PFSK-1 (cell line): ENCODE measurements around the gene HDAC4.

Experiments used
- FOXP2 ChIP-seq: optimal IDR thresholded peaks from 2 replicates; pipeline ENCODE3; 2011; ENCODE audit warnings: borderline replicate concordance, control low read depth, inconsistent platforms; ENCODE audit not compliant: insufficient read depth; ENCODE audit errors: extremely low read length, extremely low read depth
- POLR2AphosphoS5 ChIP-seq: IDR thresholded peaks from 2 replicates; pipeline ENCODE4 v1.6.1; 2012; ENCODE audit warnings: low read depth, mild to moderate bottlenecking, control low read depth, low read length, moderate library complexity
- REST ChIP-seq, 2 experiments: IDR thresholded peaks; 2 replicates each; pipeline versions ENCODE4 v1.6.1 to v1.8.0; 2011 to 2012; ENCODE audit warnings: low read depth in 2 of 2, low read length in 2 of 2, control low read depth in 1 of 2, inconsistent platforms in 1 of 2, mild to moderate bottlenecking in 1 of 2, moderate library complexity in 1 of 2; ENCODE audit not compliant: insufficient read depth in 1 of 2
- SIN3A ChIP-seq: IDR thresholded peaks from 2 replicates; pipeline ENCODE4 v1.6.1; 2012; ENCODE audit warnings: mild to moderate bottlenecking, low read length, moderate library complexity, borderline replicate concordance; ENCODE audit not compliant: insufficient read depth
- TAF1 ChIP-seq: IDR thresholded peaks from 2 replicates; pipeline ENCODE4 v1.6.1; 2012; ENCODE audit warnings: low read length, control low read depth, borderline replicate concordance; ENCODE audit not compliant: insufficient read depth

HDAC4 gene

GRCh38 chr2:239268549-239268948 is 132.3 kb downstream of the HDAC4 start:
- TF ChIP-seq REST (IDR thresholded peaks at IDR 0.05; ENCODE audit: insufficient read depth in 1 of 2, low read depth in 2 of 2, low read length in 2 of 2) (no peak), FOXP2 (no peak), POLR2AphosphoS5 (no peak), TAF1 (no peak), SIN3A (no peak)

DNA sequence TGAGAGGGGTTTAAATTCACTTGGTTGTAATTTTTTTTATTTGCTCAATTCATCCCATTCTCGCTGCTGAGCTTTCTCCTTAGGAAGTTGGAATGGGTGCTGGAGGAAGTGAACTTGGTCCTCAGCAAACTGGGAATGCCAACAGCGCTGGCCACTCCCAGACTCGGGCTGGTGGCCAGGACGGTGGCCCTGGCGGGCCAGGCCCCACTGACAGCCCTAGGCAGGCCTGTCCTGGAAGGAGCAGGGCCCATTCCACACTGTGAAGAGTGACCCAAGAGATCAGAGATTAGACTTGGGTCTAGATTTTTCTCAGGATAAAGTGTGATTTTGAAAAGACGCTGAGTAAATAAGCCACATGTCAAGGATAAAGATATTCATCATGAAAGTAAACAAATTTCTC is 132.7 kb downstream of the HDAC4 start:
- TF ChIP-seq POLR2AphosphoS5 (no peak), SIN3A (no peak), REST (IDR thresholded peaks at IDR 0.05; ENCODE audit: insufficient read depth in 1 of 2, low read depth in 2 of 2, low read length in 2 of 2) (no peak), FOXP2 (no peak), TAF1 (no peak)

GRCh38 chr2:239267288-239267951 is 133.4 kb downstream of the HDAC4 start:
- no peak for TF ChIP-seq POLR2AphosphoS5
- TF ChIP-seq FOXP2, result no peak
- TF ChIP-seq REST (IDR thresholded peaks at IDR 0.05; ENCODE audit: insufficient read depth in 1 of 2, low read depth in 2 of 2, low read length in 2 of 2), result no peak
- no peak for TF ChIP-seq TAF1
- no peak for TF ChIP-seq SIN3A

- TF ChIP-seq REST (IDR thresholded peaks at IDR 0.05; ENCODE audit: insufficient read depth in 1 of 2, low read depth in 2 of 2, low read length in 2 of 2) (no peak), POLR2AphosphoS5 (no peak), SIN3A (no peak), FOXP2 (no peak)
These were observed 134.0 kb downstream of the HDAC4 start for GRCh38 chr2:239266779-239267287.

- no peak for TF ChIP-seq TAF1
These were observed 134.4 kb downstream of the HDAC4 start for GRCh38 chr2:239266434-239266766.
